ENCODE results near the gene GOT1.

DNA sequence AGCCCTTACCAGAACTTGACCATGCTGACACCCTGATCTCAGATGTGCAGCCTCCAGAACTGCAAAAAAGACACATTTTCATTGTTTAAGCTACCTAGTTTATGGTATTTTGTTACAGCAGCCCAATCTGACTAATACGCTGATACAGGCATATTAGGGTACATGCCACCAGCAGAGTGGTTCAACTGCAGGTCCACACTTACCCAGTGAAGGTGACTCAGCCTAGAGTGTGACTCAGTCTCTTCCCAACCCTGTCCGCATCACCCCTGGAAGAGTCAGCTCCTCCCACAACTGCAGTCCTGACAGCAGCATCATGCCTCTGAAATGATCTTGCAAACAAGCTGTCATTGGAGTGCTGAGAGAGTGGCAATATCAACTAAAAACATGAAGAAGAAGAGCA is 30.8 kb upstream of the GOT1 start:
- TF ChIP-seq GATA2 (IDR thresholded peaks at IDR 0.05; ENCODE audit: low read depth, low read length) (no peak), GATA3 (IDR thresholded peaks at IDR 0.05; ENCODE audit: low read depth, low read length) (no peak)
